PC-9 (cell line): ENCODE data around the gene ZDHHC18. TPM values are rescaled to one million over a fixed set of nuclear protein-coding genes. Genes with fewer than 3 reads are reported as not detected.

Experiments used
- BruUV-seq: library from RNA; stranded (reverse); fragments of 400-500 nt; replicated peaks from 2 replicates; lab custom pipeline; 2021; lab: Mats Ljungman, UMichigan
- CTCF ChIA-PET: fragments of 300-600 bp; sonication (Branson Sonifier 250); formaldehyde crosslinking; loops from one replicate; lab custom pipeline; 2022; ENCODE audit warnings: antibody characterized with exemption; lab: Charles Lee
- POLR2A ChIA-PET: fragments of 300-600 bp; sonication (Branson Sonifier 250); formaldehyde crosslinking; loops from one replicate; lab custom pipeline; 2022; ENCODE audit warnings: antibody characterized with exemption; ENCODE audit not compliant: unreplicated experiment; lab: Charles Lee
- DNase-seq, 2 experiments: peaks; one replicate each; pipeline versions ENCODE4 v3.0.0 to v3.0.0-alpha.2; 2015 to 2022; ENCODE audit warnings: mixed read lengths in 1 of 2
- H2AFZ ChIP-seq: fragments of 200-600 bp; sonication (generic); 2 replicates; pipeline ENCODE4 v1.8.1; 2017; ENCODE audit warnings: antibody characterized with exemption
- H3F3A ChIP-seq: fragments of 200-600 bp; sonication (generic); 2 replicates; pipeline ENCODE4 v1.8.1; 2017; ENCODE audit warnings: antibody characterized with exemption, mild to moderate bottlenecking, low read depth; ENCODE audit not compliant: insufficient read depth
- H3K27ac ChIP-seq: fragments of 200-600 bp; sonication (generic); 2 replicates; pipeline ENCODE4 v1.6.1; 2016; ENCODE audit warnings: mixed run types
- H3K27me3 ChIP-seq: fragments of 200-600 bp; sonication (generic); 2 replicates; pipeline ENCODE4 v1.6.1; 2016; ENCODE audit warnings: low read depth, mixed run types; ENCODE audit not compliant: insufficient read depth
- H3K36me3 ChIP-seq: fragments of 200-600 bp; sonication (generic); 2 replicates; pipeline ENCODE4 v1.6.1; 2016; ENCODE audit warnings: low read depth, mixed run types
- H3K4me1 ChIP-seq: fragments of 200-600 bp; sonication (generic); replicated peaks from 2 replicates; pipeline ENCODE4 v1.6.1; 2016; ENCODE audit warnings: mixed run types; ENCODE audit not compliant: insufficient read depth
- H3K4me2 ChIP-seq: fragments of 200-600 bp; sonication (generic); 2 replicates; pipeline ENCODE4 v1.6.1; 2017; ENCODE audit warnings: mixed run types
- H3K4me3 ChIP-seq: fragments of 200-600 bp; sonication (generic); 2 replicates; pipeline ENCODE4 v1.6.1; 2016; ENCODE audit warnings: mixed run types
- H3K79me2 ChIP-seq: fragments of 200-600 bp; sonication (generic); 2 replicates; pipeline ENCODE4 v1.6.1; 2017; ENCODE audit warnings: low read depth, mixed run types
- H3K9me2 ChIP-seq: fragments of 200-600 bp; sonication (generic); 2 replicates; pipeline ENCODE4 v1.8.1; 2017; ENCODE audit warnings: mild to moderate bottlenecking; ENCODE audit not compliant: insufficient read depth
- H3K9me3 ChIP-seq: fragments of 200-600 bp; sonication (generic); 2 replicates; pipeline ENCODE4 v1.8.1; 2016; ENCODE audit warnings: low read depth; ENCODE audit not compliant: insufficient read depth
- H4K20me1 ChIP-seq: fragments of 200-600 bp; sonication (generic); 2 replicates; pipeline ENCODE4 v1.8.1; 2017; ENCODE audit not compliant: insufficient read depth
- EZH2 ChIP-seq: fragments of 200-600 bp; sonication (generic); IDR thresholded peaks from 2 replicates; pipeline ENCODE4 v1.8.0; 2017; ENCODE audit warnings: antibody characterized with exemption, low read depth
- intact Hi-C: fragments of 100-400 bp; cut with micrococcal nuclease; formaldehyde crosslinking; loops from one replicate; pipeline ENCODE4 v1.10.0; 2022; ENCODE audit not compliant: unreplicated experiment
- total RNA-seq: library from RNA; stranded (reverse); gene quantifications from 2 replicates; pipeline ENCODE4 v1.2.3, GENCODE V29; 2021
- TF ChIP-seq, protein P1 (sequence below): fragments of 200-600 bp; sonication (generic); conservative IDR thresholded peaks from 2 replicates; pipeline ENCODE4 v1.6.1; 2017; ENCODE audit warnings: mixed run types, antibody characterized with exemption, mild to moderate bottlenecking, moderate library complexity

ZDHHC18 gene
- total RNA-seq, 1 experiment from 2014 or later: 36.1 TPM

DNA sequence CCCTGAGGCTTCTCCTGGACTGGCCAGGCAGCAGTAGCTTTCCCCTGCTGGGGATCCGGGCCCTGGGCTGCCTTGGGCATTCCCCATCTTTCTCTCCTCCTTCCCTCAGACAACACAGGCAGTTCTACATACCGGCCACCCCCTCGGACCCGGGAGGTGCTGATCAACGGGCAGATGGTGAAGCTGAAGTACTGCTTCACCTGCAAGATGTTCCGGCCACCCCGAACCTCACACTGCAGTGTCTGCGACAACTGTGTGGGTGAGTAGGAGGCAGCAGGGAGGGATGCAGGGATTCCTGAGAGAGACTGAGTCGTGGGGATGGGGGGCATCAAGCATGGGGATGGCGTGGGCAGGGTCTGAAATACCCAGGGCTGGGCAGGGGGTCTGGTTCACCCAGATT, 22.0 kb downstream of the ZDHHC18 start:
- Histone ChIP-seq H4K20me1 (no peaks in the 10 kb centered on the region), H3K9me3 (no peaks in the 10 kb centered on the region), H3K4me3 (peak overlapping the region; percentile 0; the same call in 1 of the 2 replicates), H3K4me2 (peak overlapping the region; percentile 63), H3K27ac (peak overlapping the region; percentile 100), H3K9me2 (no peaks in the 10 kb centered on the region), H3K36me3 (0 out of 2 replicates have a peak, but pooled peaks cover 4% of the 10 kb centered on the region), H3F3A (peaks cover 53% of the 10 kb centered on the region), H2AFZ (no peak overlapping the region), H3K79me2 (no peaks in the 10 kb centered on the region; the same call in 1 of the 2 replicates), H3K4me1 (peaks cover 45% of the 10 kb centered on the region), H3K27me3 (no peaks in the 10 kb centered on the region)
- DNase-seq: no peak
- ChIA-PET CTCF (interaction anchor here (1.2 to 3.5 kb wide), 4 partner anchors 12 to 171 kb away, joined by 5 to 18 read pairs (median 8); no protein-coding TSS in a partner anchor), POLR2A (interaction anchor here (0.6 to 2.7 kb wide), 4 partner anchors 16 to 164 kb away, joined by 5 to 42 read pairs (median 7); partner anchors contain the start of gene TENT5B)
- intact Hi-C loops: loop anchor here (2.0 to 5.0 kb wide), 2 partner anchors 36 to 48 kb away; no protein-coding TSS in a partner anchor
- no peak for TF ChIP-seq EZH2
- TF ChIP-seq, protein P1, sequence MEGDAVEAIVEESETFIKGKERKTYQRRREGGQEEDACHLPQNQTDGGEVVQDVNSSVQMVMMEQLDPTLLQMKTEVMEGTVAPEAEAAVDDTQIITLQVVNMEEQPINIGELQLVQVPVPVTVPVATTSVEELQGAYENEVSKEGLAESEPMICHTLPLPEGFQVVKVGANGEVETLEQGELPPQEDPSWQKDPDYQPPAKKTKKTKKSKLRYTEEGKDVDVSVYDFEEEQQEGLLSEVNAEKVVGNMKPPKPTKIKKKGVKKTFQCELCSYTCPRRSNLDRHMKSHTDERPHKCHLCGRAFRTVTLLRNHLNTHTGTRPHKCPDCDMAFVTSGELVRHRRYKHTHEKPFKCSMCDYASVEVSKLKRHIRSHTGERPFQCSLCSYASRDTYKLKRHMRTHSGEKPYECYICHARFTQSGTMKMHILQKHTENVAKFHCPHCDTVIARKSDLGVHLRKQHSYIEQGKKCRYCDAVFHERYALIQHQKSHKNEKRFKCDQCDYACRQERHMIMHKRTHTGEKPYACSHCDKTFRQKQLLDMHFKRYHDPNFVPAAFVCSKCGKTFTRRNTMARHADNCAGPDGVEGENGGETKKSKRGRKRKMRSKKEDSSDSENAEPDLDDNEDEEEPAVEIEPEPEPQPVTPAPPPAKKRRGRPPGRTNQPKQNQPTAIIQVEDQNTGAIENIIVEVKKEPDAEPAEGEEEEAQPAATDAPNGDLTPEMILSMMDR: no peak
- BruUV-seq: no TSS peak

DNA sequence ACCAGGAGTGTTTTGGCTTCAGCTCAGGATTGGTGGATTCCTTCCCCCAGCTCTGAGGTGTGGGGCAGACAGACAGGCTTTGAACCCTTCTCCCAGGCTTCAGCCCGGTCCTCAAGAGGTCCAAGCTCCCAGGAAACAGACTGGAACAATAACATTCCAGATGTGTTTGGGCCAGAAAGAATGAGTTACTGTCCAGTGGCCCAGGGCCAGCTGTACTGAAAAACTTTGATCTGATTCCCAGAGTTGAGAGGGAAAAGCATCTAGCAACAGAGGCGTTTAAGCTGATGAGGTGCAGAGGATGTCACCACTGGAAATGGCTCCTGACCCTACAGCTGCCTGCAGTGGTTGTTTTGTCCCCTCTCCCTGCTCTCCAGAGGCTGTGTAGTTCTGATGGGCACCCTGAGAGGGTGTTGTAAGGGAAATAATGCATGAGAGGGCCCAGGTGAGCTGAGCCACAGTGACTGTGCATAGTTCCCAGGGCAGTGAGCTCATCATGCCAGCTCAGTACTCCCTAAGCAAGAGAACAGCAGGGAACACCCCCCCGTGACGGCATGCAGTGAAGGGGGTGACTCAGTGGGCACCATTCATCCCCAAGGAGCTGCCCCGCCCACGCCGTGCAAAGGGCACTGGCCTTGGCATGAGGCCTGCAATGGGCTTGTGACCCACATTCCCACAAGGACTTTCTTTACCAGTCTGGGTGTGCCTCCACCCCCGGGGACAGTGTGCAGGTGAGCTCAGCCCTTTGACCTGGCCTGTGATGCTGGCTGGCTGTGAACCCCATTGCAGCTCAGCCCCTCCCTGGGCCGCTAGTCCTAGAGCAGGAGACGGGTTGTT, 22.7 kb downstream of the ZDHHC18 start:
- no peaks in the 10 kb centered on the region for H3K9me3 ChIP-seq
- POLR2A ChIA-PET: interaction anchor here (0.5 to 2.7 kb wide), 10 partner anchors 8 to 924 kb away, joined by 3 to 42 read pairs (median 4); partner anchors contain the start of genes GPATCH3 and STX12
- 0 out of 2 replicates have a peak, but pooled peaks cover 4% of the 10 kb centered on the region for H3K36me3 ChIP-seq
- peak overlapping the region; percentile 0; the same call in 1 of the 2 replicates for H3K4me3 ChIP-seq
- intact Hi-C loops: loop anchor here (1.0 to 5.0 kb wide), 5 partner anchors 14 to 48 kb away; partner anchors contain the start of gene SFN
- H3K9me2 ChIP-seq: no peaks in the 10 kb centered on the region
- no peak overlapping the region for H2AFZ ChIP-seq
- H3K27me3 ChIP-seq: no peaks in the 10 kb centered on the region
- BruUV-seq: no TSS peak
- H3K79me2 ChIP-seq: no peaks in the 10 kb centered on the region; the same call in 1 of the 2 replicates
- no peak for TF ChIP-seq EZH2
- TF ChIP-seq, protein P1: 0 out of 2 replicates have a peak, but pooled peaks have one; percentile 17
- peaks cover 51% of the 10 kb centered on the region for H3K4me1 ChIP-seq
- peak; percentile 97 to 98 for DNase-seq
- peak overlapping the region; percentile 63 for H3K4me2 ChIP-seq
- peaks cover 57% of the 10 kb centered on the region for H3F3A ChIP-seq
- H3K27ac ChIP-seq: peak overlapping the region; percentile 100
- H4K20me1 ChIP-seq: no peaks in the 10 kb centered on the region
- CTCF ChIA-PET: interaction anchor here (0.6 to 3.5 kb wide), 9 partner anchors 11 to 263 kb away, joined by 3 to 18 read pairs (median 5); no protein-coding TSS in a partner anchor

DNA sequence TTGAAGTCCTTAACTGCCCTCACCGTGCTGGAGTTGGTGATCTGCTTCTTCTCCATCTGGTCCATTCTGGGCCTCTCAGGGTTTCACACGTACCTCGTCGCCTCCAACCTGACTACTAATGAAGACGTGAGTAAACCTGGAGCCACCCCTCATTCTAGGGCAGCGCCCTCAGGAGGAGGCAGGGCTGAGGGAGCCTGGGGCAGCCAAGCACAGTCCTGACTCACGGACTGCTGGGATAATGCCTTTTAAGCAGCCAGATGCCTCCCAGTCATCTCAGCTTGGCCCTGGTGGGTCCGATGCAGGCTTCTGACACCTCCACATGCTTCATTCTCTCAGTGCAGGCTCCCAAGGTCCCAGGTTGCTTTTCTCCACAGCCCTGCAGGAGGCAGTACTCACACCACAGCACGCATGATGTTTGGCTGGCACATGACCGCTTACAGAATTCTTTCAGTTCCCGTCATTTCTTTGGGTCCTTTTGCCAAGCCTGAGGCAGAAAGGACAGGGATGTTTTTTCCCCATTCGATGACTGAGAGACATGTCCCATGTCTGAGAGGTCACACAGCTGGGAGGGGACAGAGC, 24.7 kb downstream of the ZDHHC18 start:
- intact Hi-C loops: loop anchor here (5.0 kb wide), 1 partner anchor 161 kb away; the partner anchor contains the start of gene TENT5B
- H2AFZ ChIP-seq: no peak overlapping the region
- 0 out of 2 replicates have a peak, but pooled peaks cover 4% of the 10 kb centered on the region for H3K36me3 ChIP-seq
- H3K4me3 ChIP-seq: no peak overlapping the region
- ChIA-PET POLR2A (no interaction called here), CTCF (interaction anchor here (0.5 to 3.5 kb wide), 2 partner anchors 9 to 173 kb away, joined by 3 to 18 read pairs; no protein-coding TSS in a partner anchor)
- H3K27ac ChIP-seq: peak overlapping the region; percentile 100; the same call in 1 of the 2 replicates
- H4K20me1 ChIP-seq: no peaks in the 10 kb centered on the region
- H3K4me2 ChIP-seq: no peak overlapping the region
- H3K9me2 ChIP-seq: no peaks in the 10 kb centered on the region
- TF ChIP-seq EZH2: no peak
- TF ChIP-seq, protein P1: no peak; the same call in 1 of the 2 replicates
- BruUV-seq: no TSS peak
- H3K4me1 ChIP-seq: peaks cover 64% of the 10 kb centered on the region
- no peak for DNase-seq
- peaks cover 56% of the 10 kb centered on the region for H3F3A ChIP-seq
- H3K27me3 ChIP-seq: no peaks in the 10 kb centered on the region
- H3K9me3 ChIP-seq: no peaks in the 10 kb centered on the region
- no peaks in the 10 kb centered on the region for H3K79me2 ChIP-seq
